SH-SY5Y (cell line): ENCODE measurements around the gene MMP24.

Experiments
- GATA2 ChIP-seq: IDR thresholded peaks from 2 replicates; pipeline ENCODE4 v1.6.1; 2011; ENCODE audit warnings: mild to moderate bottlenecking, low read depth, low read length
- GATA3 ChIP-seq: IDR thresholded peaks from 2 replicates; pipeline ENCODE4 v1.6.1; 2011; ENCODE audit warnings: low read depth, mild to moderate bottlenecking, low read length, moderate library complexity

- no peak for TF ChIP-seq GATA2
- TF ChIP-seq GATA3: no peak
Observed at GRCh38 chr20:35295058-35295457, 68.6 kb downstream of the MMP24 start.
